DOHH2 (cell line): Measurements from ENCODE around the gene PRPF8.

ENCODE experiments used
- CTCF ChIP-seq: fragments of 200-600 bp; sonication (generic); IDR thresholded peaks from one replicate; pipeline ENCODE4 v1.5.1; 2014; ENCODE audit warnings: antibody characterized with exemption, mild to moderate bottlenecking, low read depth, low read length; ENCODE audit not compliant: poor library complexity, severe bottlenecking
- EZH2phosphoT487 ChIP-seq: fragments of 200-600 bp; sonication (generic); IDR thresholded peaks from 2 replicates; pipeline ENCODE4 v1.6.1; 2017; ENCODE audit warnings: borderline replicate concordance, mild to moderate bottlenecking, antibody characterized with exemption, low read length, moderate library complexity, mixed read lengths

- TF ChIP-seq CTCF (no peak), EZH2phosphoT487 (no peak)
These were observed 59.6 kb downstream of the PRPF8 start for GRCh38 chr17:1625053-1625452.
